ENCODE data around the gene CARD9. TPM values are rescaled to one million over a fixed set of nuclear protein-coding genes. Genes with fewer than 3 reads are reported as not detected.

The CARD9 gene
- total RNA-seq, 1 donor from 2014 or later = 1.9 TPM

DNA sequence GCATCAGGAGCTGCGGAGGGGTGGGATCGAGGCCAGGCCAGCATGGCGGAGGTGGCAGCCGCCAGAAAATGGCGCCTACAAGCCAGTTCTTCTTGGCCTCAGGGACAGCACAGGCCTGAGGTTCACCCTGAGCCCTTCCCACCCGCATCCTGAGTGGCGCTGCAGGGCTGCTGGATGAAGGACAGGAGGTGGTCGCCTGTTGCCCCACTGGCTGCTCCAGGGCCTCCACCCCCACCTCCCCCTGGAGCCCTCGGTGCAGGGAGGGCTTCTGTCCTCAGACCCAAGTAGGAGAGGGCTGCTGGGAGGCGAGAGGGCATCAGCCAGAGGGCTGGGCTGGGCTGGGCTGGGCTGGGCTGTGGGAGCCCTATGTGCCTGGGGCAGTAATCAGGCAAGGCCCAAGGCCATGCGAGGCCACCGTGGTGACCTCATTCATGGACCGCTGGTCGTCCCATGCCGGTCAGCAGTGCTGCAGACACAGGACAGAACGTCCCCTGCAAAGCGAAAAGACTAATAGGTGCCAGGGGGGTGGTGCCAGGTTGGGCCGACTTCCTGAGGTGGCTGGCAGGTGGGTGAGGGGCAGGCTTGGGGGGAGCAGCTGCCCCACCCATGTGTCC lies 32.3 kb downstream of the CARD9 start:
- no peaks in the 10 kb centered on the region for H3K27me3 ChIP-seq (ENCODE audit: control insufficient read depth, insufficient read depth, low read length)
- H3K36me3 ChIP-seq (ENCODE audit: control insufficient read depth, insufficient read depth, low read length) = no peaks in the 10 kb centered on the region
- DNase-seq (ENCODE audit: low read depth) = no peak
- no peak overlapping the region for H3K4me3 ChIP-seq (ENCODE audit: low read depth, low read length)
- TF ChIP-seq, protein P1, sequence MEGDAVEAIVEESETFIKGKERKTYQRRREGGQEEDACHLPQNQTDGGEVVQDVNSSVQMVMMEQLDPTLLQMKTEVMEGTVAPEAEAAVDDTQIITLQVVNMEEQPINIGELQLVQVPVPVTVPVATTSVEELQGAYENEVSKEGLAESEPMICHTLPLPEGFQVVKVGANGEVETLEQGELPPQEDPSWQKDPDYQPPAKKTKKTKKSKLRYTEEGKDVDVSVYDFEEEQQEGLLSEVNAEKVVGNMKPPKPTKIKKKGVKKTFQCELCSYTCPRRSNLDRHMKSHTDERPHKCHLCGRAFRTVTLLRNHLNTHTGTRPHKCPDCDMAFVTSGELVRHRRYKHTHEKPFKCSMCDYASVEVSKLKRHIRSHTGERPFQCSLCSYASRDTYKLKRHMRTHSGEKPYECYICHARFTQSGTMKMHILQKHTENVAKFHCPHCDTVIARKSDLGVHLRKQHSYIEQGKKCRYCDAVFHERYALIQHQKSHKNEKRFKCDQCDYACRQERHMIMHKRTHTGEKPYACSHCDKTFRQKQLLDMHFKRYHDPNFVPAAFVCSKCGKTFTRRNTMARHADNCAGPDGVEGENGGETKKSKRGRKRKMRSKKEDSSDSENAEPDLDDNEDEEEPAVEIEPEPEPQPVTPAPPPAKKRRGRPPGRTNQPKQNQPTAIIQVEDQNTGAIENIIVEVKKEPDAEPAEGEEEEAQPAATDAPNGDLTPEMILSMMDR (IDR thresholded peaks at IDR 0.05; ENCODE audit: insufficient read depth, low read length, poor library complexity, severe bottlenecking) = no peak

DNA sequence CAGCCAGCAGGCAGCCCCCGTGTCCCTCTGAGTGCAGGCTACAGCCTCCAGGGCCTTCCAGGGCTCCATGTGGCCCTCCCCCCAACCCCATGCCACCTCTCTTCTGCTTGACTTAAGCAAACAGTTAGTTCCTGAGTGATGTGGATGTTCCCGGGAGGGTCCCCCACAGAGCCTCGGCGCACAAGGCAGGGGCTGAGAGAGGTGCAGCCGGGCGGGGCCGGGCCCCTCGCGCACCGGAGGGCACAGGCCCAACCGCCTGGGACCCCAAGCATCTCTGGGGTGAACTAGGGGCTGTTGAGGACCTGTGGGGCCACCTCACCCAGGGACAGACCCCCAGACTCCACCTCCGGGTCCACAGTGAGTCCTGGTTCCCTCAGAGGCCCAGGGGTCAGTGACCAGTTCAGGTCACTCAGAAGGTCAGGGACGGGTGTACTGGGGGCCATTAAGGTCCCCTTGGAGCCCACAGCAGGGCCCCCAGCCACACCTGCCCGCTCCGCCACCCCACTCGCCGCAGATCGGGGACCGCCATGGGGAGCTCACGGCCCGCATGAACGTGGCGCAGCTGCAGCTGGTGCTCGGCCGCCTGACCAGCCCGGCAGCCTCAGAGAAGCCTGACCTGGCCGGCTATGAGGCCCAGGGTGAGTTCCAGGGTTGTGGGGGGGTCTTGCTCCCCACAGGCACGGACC lies 33.0 kb downstream of the CARD9 start:
- H3K36me3 ChIP-seq (ENCODE audit: control insufficient read depth, insufficient read depth, low read length) = no peaks in the 10 kb centered on the region
- H3K4me3 ChIP-seq (ENCODE audit: low read depth, low read length) = no peak overlapping the region
- TF ChIP-seq, protein P1 (IDR thresholded peaks at IDR 0.05; ENCODE audit: insufficient read depth, low read length, poor library complexity, severe bottlenecking) = no peak
- no peak for DNase-seq (ENCODE audit: low read depth)
- H3K27me3 ChIP-seq (ENCODE audit: control insufficient read depth, insufficient read depth, low read length) = no peaks in the 10 kb centered on the region

DNA sequence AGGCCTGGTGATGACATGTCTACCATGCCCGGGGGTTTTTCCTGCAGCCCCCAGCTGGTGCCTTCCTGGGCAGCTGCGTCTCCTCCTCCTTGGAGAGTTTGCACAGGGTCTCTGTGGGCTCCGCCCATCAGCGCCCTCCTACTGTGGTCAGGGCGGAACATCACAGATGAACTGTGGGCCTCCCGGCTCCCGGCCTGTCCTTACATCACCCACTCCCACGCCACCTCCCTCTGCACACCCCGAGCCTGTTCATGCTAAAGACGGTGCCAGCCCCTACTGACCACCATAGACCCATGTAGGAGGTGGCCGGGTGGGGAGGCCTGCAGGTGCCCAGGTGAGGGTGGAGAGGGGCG lies 33.5 kb downstream of the CARD9 start:
- no peaks in the 10 kb centered on the region for H3K36me3 ChIP-seq (ENCODE audit: control insufficient read depth, insufficient read depth, low read length)
- no peaks in the 10 kb centered on the region for H3K27me3 ChIP-seq (ENCODE audit: control insufficient read depth, insufficient read depth, low read length)
- no peak for DNase-seq (ENCODE audit: low read depth)
- H3K4me3 ChIP-seq (ENCODE audit: low read depth, low read length) = no peak overlapping the region
- TF ChIP-seq, protein P1 (IDR thresholded peaks at IDR 0.05; ENCODE audit: insufficient read depth, low read length, poor library complexity, severe bottlenecking) = no peak

DNA sequence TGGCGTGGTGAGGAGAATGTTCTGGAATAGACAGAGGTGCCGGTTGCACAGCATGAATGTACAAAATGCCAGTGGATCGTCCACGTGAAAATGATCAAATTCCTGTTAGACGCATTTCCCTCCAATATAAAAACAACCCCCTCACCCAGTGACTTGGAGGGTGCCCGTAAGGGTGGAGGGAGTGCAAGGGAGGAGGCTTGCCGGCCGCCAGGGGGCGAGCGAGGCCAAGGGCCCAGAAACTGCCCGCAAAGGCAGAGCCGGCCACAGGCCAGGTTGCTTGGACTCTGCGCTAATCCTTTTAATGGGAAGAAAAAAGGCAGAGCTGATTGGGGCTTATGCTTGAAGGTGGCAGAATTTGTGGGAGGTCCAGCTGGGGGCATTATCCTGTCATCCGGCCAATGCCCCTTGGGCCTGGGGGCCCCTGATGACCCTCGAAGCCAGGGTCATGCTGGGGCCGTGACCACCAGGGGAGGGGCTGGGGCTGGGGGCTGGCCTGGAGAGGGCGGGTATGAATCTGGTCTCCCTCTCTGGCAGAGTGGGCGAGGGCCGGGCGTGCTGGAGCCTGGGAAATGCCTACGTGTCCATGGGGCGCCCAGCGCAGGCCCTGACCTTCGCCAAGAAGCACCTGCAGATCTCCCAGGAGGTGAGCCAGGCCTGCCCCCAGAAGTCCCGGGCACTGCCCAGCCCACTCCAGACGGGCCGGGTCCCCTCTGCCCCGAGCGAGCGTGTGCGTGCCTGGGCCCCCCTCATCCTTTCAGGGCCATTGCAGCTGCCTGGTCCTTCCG lies 34.1 kb downstream of the CARD9 start:
- Histone ChIP-seq H3K36me3 (ENCODE audit: control insufficient read depth, insufficient read depth, low read length) (no peaks in the 10 kb centered on the region), H3K4me3 (ENCODE audit: low read depth, low read length) (no peak overlapping the region), H3K27me3 (ENCODE audit: control insufficient read depth, insufficient read depth, low read length) (no peaks in the 10 kb centered on the region)
- TF ChIP-seq, protein P1 (IDR thresholded peaks at IDR 0.05; ENCODE audit: insufficient read depth, low read length, poor library complexity, severe bottlenecking) = peak; percentile 97
- DNase-seq (ENCODE audit: low read depth) = no peak

DNA sequence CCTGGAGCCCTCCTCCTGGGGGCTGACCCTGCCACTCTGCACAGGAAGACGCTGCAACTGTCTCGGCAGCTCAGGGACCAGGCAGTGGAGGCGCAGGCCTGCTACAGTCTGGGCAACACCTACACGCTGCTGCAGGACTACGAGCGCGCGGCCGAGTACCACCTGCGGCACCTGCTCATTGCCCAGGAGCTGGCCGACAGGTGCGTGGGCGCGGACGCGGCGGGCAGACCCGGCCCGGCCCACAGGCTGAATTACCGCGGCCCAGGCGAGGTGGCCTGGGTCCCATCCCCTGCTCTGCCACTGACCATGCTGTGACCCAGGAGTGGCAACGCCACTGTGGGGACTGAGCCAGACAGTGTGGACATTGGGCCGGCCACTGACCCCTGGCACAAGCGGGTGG lies 35.0 kb downstream of the CARD9 start:
- Histone ChIP-seq H3K36me3 (ENCODE audit: control insufficient read depth, insufficient read depth, low read length) (no peaks in the 10 kb centered on the region), H3K27me3 (ENCODE audit: control insufficient read depth, insufficient read depth, low read length) (no peaks in the 10 kb centered on the region)

More for the DNA sequence above, 35.0 kb downstream of the CARD9 start:
- H3K4me3 ChIP-seq (ENCODE audit: low read depth, low read length) = no peak overlapping the region
- TF ChIP-seq, protein P1 (IDR thresholded peaks at IDR 0.05; ENCODE audit: insufficient read depth, low read length, poor library complexity, severe bottlenecking) = no peak
- no peak for DNase-seq (ENCODE audit: low read depth)

Measured in kidney epithelial cell (primary cell).